K562 (cell line): ENCODE data around the gene ZNF628. TPM values are rescaled to one million over a fixed set of nuclear protein-coding genes. Genes with fewer than 3 reads are reported as not detected.

Source experiments
- ARNT ChIP-seq, 2 experiments: fragments of 450-650 bp; IDR thresholded peaks; 2 replicates each; pipeline ENCODE4 v1.6.1; 2016; ENCODE audit warnings: mild to moderate bottlenecking in 1 of 2
- CREB1 ChIP-seq, 2 experiments: sonication (generic) in 1 of 2; formaldehyde crosslinking in 1 of 2; IDR thresholded peaks; 2 replicates each; pipeline versions ENCODE4 v1.6.1 to v1.8.0; 2012 to 2022; ENCODE audit warnings: inconsistent platforms in 1 of 2, mild to moderate bottlenecking in 1 of 2, missing genetic modification reagents in 1 of 2, moderate library complexity in 1 of 2
- EGR1 ChIP-seq: fragments of 450-650 bp; conservative IDR thresholded peaks from 2 replicates; pipeline ENCODE4 v1.6.1; 2017; ENCODE audit warnings: mild to moderate bottlenecking
- HNRNPUL1 ChIP-seq: fragments of 200-400 bp; formaldehyde crosslinking; IDR thresholded peaks from 2 replicates; pipeline ENCODE4 v1.6.1; 2017; ENCODE audit warnings: low read length
- JUND ChIP-seq, 2 experiments: IDR thresholded peaks; 2 replicates in 1 of 2; 3 replicates in 1 of 2; pipeline ENCODE4 v1.6.1; 2011; ENCODE audit warnings: borderline replicate concordance in 2 of 2, low read depth in 2 of 2, low read length in 2 of 2, improper control_type of control experiment in 1 of 2, missing biosample characterization in 1 of 2, missing genetic modification characterization in 1 of 2, missing genetic modification reagents in 1 of 2
- NFYB ChIP-seq: IDR thresholded peaks from 2 replicates; pipeline ENCODE4 v1.6.1; 2011; ENCODE audit warnings: mild to moderate bottlenecking, moderate library complexity; ENCODE audit not compliant: insufficient read length; ENCODE audit errors: extremely low read depth
- POLR2G ChIP-seq: fragments of 200-400 bp; formaldehyde crosslinking; IDR thresholded peaks from 2 replicates; pipeline ENCODE4 v1.6.1; 2017; ENCODE audit warnings: low read depth, mild to moderate bottlenecking, antibody characterized with exemption, low read length, moderate library complexity
- SAFB2 ChIP-seq: fragments of 200-400 bp; formaldehyde crosslinking; IDR thresholded peaks from 2 replicates; pipeline ENCODE4 v1.6.1; 2018; ENCODE audit warnings: borderline replicate concordance, low read length, low read depth, moderate library complexity; ENCODE audit not compliant: severe bottlenecking
- SNIP1 ChIP-seq: fragments of 450-650 bp; IDR thresholded peaks from 2 replicates; pipeline ENCODE4 v1.7.1; 2017; ENCODE audit warnings: low read depth, mild to moderate bottlenecking
- SUPT5H ChIP-seq: fragments of 450-650 bp; IDR thresholded peaks from 2 replicates; pipeline ENCODE4 v1.6.1; 2016
- TBL1XR1 ChIP-seq, 2 experiments: IDR thresholded peaks; 2 replicates each; pipeline ENCODE4 v1.6.1; 2012; ENCODE audit warnings: improper control_type of control experiment in 2 of 2, low read length in 2 of 2, mild to moderate bottlenecking in 1 of 2
- TSC22D4 ChIP-seq: fragments of 450-650 bp; IDR thresholded peaks from 2 replicates; pipeline ENCODE4 v1.6.1; 2016; ENCODE audit warnings: missing genetic modification characterization, missing biosample characterization, control low read depth
- ZNF408 ChIP-seq: fragments of 250-450 bp; sonication (Bioruptor Pico); IDR thresholded peaks from 2 replicates; pipeline ENCODE4 v1.4.0; 2020; ENCODE audit warnings: low read depth, mild to moderate bottlenecking, moderate library complexity
- polyA plus RNA-seq, 8 experiments: library from polyadenylated mRNA; depleted of rRNA in 4 of 8; stranded (reverse) in 5 of 8; unstranded in 3 of 8; fragments of >200 nt; fragmentation: Nextera tagmentation in 2 of 8; fragmentation: Illumina TruSeq in 1 of 8; extraction: Ambion mirVana in 2 of 8; extraction: Trizol in 1 of 8; gene quantifications; 2 replicates each; pipeline versions ENCODE4 v1.2.1 to v1.2.3, GENCODE V29; 2011 to 2014; ENCODE audit warnings: inconsistent platforms in 1 of 8, missing spikeins in 1 of 8
- total RNA-seq, 7 experiments: library from RNA; depleted of rRNA in 6 of 7; stranded (reverse); fragments of >200 nt in 6 of 7; fragmentation: Illumina TruSeq in 2 of 7; extraction: Trizol in 2 of 7; gene quantifications; 2 replicates each; pipeline versions ENCODE4 v1.2.1 to v1.2.3, GENCODE V29; 2011 to 2021; ENCODE audit warnings: low replicate concordance in 1 of 7
- TF ChIP-seq, protein P1 (sequence below): fragments of 450-650 bp; IDR thresholded peaks from 2 replicates; pipeline ENCODE4 v1.6.1; 2016; ENCODE audit warnings: antibody characterized with exemption
- TF ChIP-seq, protein P2 (sequence below): sonication (generic); formaldehyde crosslinking; IDR thresholded peaks from 2 replicates; pipeline ENCODE4 v1.4.0; 2020; ENCODE audit warnings: mild to moderate bottlenecking, missing genetic modification reagents
- TF ChIP-seq, protein P3 (sequence below): IDR thresholded peaks from 2 replicates; pipeline ENCODE4 v1.6.1; 2011; ENCODE audit warnings: borderline replicate concordance, low read depth, mild to moderate bottlenecking, moderate library complexity, low read length; ENCODE audit not compliant: insufficient read depth, poor library complexity, severe bottlenecking
- TF ChIP-seq, protein P4 (sequence below): fragments of 250-450 bp; sonication (Bioruptor Pico); IDR thresholded peaks from 2 replicates; pipeline ENCODE4 v1.8.0; 2021; ENCODE audit warnings: moderate library complexity, mild to moderate bottlenecking, inconsistent platforms

ZNF628 gene
- total and polyA plus RNA-seq, 9 of the 15 experiments (the other 6 are each of a cell fraction or from before 2014, with no cell fraction given) = 0.13 to 13.6 (median 2.2) TPM; not detected in 3

DNA sequence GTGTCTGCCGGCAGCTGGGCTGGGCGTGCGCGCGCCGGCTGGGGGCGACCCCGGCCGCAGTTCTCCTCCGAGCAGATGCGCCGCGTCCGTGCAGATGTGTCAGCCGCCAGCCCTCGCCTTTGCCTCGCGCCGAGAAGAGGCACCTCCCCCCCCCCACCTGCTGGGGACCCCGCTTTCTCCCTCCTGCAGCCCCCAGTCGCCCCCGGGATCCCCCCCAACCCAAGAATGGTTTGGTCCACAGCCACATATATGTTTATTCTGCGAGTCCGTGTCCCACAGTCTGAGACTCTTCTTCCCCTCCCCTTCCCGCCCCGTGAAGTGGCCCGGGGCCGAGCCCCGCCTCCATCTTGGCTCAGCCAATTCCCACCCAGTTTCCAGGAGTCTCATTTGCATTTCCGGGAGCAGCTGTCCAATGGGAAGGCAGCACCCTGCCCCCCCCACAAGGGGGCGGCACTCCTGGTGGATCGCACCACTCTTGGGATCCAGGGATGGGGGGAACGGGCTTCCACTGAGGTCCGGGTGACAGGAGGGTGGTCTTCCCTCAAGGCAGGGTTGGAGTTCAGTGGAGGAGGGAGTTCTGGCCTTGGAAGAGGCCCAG, 23.6 kb upstream of the ZNF628 start (continued):
- TF ChIP-seq, protein P1, sequence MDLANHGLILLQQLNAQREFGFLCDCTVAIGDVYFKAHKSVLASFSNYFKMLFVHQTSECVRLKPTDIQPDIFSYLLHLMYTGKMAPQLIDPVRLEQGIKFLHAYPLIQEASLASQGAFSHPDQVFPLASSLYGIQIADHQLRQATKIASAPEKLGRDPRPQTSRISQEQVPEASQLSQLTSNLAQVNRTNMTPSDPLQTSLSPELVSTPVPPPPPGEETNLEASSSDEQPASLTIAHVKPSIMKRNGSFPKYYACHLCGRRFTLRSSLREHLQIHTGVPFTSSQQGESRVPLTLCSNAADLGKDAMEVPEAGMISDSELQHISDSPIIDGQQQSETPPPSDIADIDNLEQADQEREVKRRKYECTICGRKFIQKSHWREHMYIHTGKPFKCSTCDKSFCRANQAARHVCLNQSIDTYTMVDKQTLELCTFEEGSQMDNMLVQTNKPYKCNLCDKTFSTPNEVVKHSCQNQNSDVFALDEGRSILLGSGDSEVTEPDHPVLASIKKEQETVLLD = no peak
- TF ChIP-seq SNIP1 = no peak
- TF ChIP-seq POLR2G = peak; percentile 21
- TF ChIP-seq, protein P2, sequence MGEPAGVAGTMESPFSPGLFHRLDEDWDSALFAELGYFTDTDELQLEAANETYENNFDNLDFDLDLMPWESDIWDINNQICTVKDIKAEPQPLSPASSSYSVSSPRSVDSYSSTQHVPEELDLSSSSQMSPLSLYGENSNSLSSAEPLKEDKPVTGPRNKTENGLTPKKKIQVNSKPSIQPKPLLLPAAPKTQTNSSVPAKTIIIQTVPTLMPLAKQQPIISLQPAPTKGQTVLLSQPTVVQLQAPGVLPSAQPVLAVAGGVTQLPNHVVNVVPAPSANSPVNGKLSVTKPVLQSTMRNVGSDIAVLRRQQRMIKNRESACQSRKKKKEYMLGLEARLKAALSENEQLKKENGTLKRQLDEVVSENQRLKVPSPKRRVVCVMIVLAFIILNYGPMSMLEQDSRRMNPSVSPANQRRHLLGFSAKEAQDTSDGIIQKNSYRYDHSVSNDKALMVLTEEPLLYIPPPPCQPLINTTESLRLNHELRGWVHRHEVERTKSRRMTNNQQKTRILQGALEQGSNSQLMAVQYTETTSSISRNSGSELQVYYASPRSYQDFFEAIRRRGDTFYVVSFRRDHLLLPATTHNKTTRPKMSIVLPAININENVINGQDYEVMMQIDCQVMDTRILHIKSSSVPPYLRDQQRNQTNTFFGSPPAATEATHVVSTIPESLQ = no peak
- TF ChIP-seq NFYB = peak; percentile 70
- no peak for TF ChIP-seq ZNF408 (CRISPR knock-in tag)
- no peak for TF ChIP-seq HNRNPUL1
- peak; percentile 84 for TF ChIP-seq JUND (IDR thresholded peaks at IDR 0.05; ENCODE audit: borderline replicate concordance, low read depth, low read length)
- no peak for TF ChIP-seq JUND (tag; IDR thresholded peaks at IDR 0.05; ENCODE audit: borderline replicate concordance, low read depth, low read length)
- no peak for TF ChIP-seq TSC22D4 (tag)
- peak; percentile 65 for TF ChIP-seq EGR1
- TF ChIP-seq SUPT5H = peak; percentile 24
- peak in 1 of 2 experiments; percentile 61; a peak in 1 of 4 replicates for TF ChIP-seq ARNT (IDR thresholded peaks at IDR 0.05)
- TF ChIP-seq SAFB2 = no peak
- peak; percentile 41; the same call in 1 of the 2 replicates for TF ChIP-seq CREB1 (IDR thresholded peaks at IDR 0.05)
- peak; percentile 37; the same call in 1 of the 2 replicates for TF ChIP-seq CREB1 (CRISPR knock-in tag; IDR thresholded peaks at IDR 0.05)
- TF ChIP-seq, protein P3, sequence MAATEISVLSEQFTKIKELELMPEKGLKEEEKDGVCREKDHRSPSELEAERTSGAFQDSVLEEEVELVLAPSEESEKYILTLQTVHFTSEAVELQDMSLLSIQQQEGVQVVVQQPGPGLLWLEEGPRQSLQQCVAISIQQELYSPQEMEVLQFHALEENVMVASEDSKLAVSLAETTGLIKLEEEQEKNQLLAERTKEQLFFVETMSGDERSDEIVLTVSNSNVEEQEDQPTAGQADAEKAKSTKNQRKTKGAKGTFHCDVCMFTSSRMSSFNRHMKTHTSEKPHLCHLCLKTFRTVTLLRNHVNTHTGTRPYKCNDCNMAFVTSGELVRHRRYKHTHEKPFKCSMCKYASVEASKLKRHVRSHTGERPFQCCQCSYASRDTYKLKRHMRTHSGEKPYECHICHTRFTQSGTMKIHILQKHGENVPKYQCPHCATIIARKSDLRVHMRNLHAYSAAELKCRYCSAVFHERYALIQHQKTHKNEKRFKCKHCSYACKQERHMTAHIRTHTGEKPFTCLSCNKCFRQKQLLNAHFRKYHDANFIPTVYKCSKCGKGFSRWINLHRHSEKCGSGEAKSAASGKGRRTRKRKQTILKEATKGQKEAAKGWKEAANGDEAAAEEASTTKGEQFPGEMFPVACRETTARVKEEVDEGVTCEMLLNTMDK = peak; percentile 76
- TF ChIP-seq, protein P4, sequence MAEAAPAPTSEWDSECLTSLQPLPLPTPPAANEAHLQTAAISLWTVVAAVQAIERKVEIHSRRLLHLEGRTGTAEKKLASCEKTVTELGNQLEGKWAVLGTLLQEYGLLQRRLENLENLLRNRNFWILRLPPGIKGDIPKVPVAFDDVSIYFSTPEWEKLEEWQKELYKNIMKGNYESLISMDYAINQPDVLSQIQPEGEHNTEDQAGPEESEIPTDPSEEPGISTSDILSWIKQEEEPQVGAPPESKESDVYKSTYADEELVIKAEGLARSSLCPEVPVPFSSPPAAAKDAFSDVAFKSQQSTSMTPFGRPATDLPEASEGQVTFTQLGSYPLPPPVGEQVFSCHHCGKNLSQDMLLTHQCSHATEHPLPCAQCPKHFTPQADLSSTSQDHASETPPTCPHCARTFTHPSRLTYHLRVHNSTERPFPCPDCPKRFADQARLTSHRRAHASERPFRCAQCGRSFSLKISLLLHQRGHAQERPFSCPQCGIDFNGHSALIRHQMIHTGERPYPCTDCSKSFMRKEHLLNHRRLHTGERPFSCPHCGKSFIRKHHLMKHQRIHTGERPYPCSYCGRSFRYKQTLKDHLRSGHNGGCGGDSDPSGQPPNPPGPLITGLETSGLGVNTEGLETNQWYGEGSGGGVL (CRISPR knock-in tag) = no peak
- TF ChIP-seq TBL1XR1 (IDR thresholded peaks at IDR 0.05; ENCODE audit: low read length in 2 of 2) = 0 out of 4 replicates have a peak, but pooled peaks of 1 of the 2 experiments have one; percentile 10
